Loucy (cell line): ENCODE measurements around the gene ANP32B.
"Not testable (repeated sequence)": the region's sequence is repeated elsewhere in the genome, so short reads cannot be mapped to it uniquely, and the experiment has no call there.

Experiments used
- H2AFZ ChIP-seq: fragments of 200-600 bp; sonication (generic); 2 replicates; pipeline ENCODE4 v1.6.0; 2016; ENCODE audit warnings: antibody characterized with exemption, mild to moderate bottlenecking, low read length, moderate library complexity
- H3F3A ChIP-seq: fragments of 200-600 bp; 2 replicates; pipeline ENCODE4 v1.6.0; 2016; ENCODE audit warnings: antibody characterized with exemption, low read depth, mild to moderate bottlenecking
- H3K27me3 ChIP-seq: fragments of 200-600 bp; sonication (generic); 2 replicates; pipeline ENCODE4 v1.6.1; 2014; ENCODE audit warnings: low read length, mild to moderate bottlenecking; ENCODE audit not compliant: insufficient read depth, poor library complexity, severe bottlenecking
- H3K36me3 ChIP-seq: fragments of 200-600 bp; sonication (generic); 2 replicates; pipeline ENCODE4 v1.6.1; 2016; ENCODE audit warnings: low read length; ENCODE audit not compliant: insufficient read depth
- H3K4me1 ChIP-seq: fragments of 200-600 bp; sonication (generic); 2 replicates; pipeline ENCODE4 v1.5.1; 2014; ENCODE audit warnings: low read length, mild to moderate bottlenecking; ENCODE audit not compliant: insufficient read depth, poor library complexity, severe bottlenecking
- H3K4me2 ChIP-seq: fragments of 200-600 bp; sonication (generic); 2 replicates; pipeline ENCODE4 v1.6.0; 2014; ENCODE audit warnings: antibody characterized with exemption, low read length, low read depth, mild to moderate bottlenecking; ENCODE audit not compliant: poor library complexity, severe bottlenecking
- H3K4me3 ChIP-seq: fragments of 200-600 bp; sonication (generic); 2 replicates; pipeline ENCODE4 v1.5.1; 2014; ENCODE audit warnings: low read length, mild to moderate bottlenecking, mixed read lengths; ENCODE audit not compliant: poor library complexity, severe bottlenecking
- H3K79me2 ChIP-seq: fragments of 200-600 bp; sonication (generic); 2 replicates; pipeline ENCODE4 v1.6.1; 2014; ENCODE audit warnings: low read length; ENCODE audit not compliant: insufficient read depth
- H3K9ac ChIP-seq: fragments of 200-600 bp; sonication (generic); 2 replicates; pipeline ENCODE4 v1.6.0; 2014; ENCODE audit warnings: mild to moderate bottlenecking, low read depth, low read length, moderate library complexity; ENCODE audit not compliant: poor library complexity, severe bottlenecking
- H3K9me2 ChIP-seq: fragments of 200-600 bp; sonication (generic); replicated peaks from 2 replicates; pipeline ENCODE4 v1.6.1; 2016; ENCODE audit warnings: low read depth, low read length, mixed read lengths
- H3K9me3 ChIP-seq: fragments of 200-600 bp; sonication (generic); 2 replicates; pipeline ENCODE4 v1.6.1; 2014; ENCODE audit warnings: mild to moderate bottlenecking, antibody characterized with exemption, low read length, low read depth; ENCODE audit not compliant: insufficient read depth
- H4K20me1 ChIP-seq: fragments of 200-600 bp; sonication (generic); 2 replicates; pipeline ENCODE4 v1.6.0; 2014; ENCODE audit warnings: antibody characterized with exemption, low read length, mild to moderate bottlenecking; ENCODE audit not compliant: insufficient read depth, poor library complexity, severe bottlenecking
- CTCF ChIP-seq: fragments of 200-600 bp; sonication (generic); conservative IDR thresholded peaks from 2 replicates; pipeline ENCODE4 v1.5.1; 2014; ENCODE audit warnings: mild to moderate bottlenecking, antibody characterized with exemption, low read length
- EZH2phosphoT487 ChIP-seq: fragments of 200-600 bp; IDR thresholded peaks from 2 replicates; pipeline ENCODE4 v1.6.1; 2018; ENCODE audit warnings: antibody characterized with exemption, mild to moderate bottlenecking, moderate library complexity, borderline replicate concordance

Gene ANP32B

DNA sequence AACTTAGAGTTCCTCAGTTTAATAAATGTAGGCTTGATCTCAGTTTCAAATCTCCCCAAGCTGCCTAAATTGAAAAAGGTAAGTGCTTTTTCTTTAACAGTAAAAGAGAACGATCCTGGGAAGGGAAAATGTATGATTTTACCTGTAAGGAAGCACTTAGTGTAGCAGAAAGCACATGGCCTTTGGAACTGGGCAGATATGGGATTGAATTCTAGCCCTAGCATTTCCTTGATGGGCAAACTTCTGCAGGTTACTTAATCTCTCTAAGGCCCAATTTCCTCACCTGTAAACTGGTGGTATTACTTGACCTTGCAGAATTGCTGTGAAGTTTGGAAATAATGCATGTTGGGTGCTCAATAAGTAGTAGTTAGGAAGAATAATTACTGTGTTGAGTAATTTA, 11.6 kb downstream of the ANP32B start:
- Histone ChIP-seq H3K79me2 (peaks cover 99% of the 10 kb centered on the region), H3K36me3 (peaks cover 70% of the 10 kb centered on the region), H3K4me1 (peaks cover 39% of the 10 kb centered on the region), H2AFZ (no peak overlapping the region), H3K9me2 (no peaks in the 10 kb centered on the region), H4K20me1 (peaks cover 96% of the 10 kb centered on the region), H3K4me2 (no peak overlapping the region), H3K9ac (no peak overlapping the region), H3K4me3 (no peak overlapping the region), H3K27me3 (no peaks in the 10 kb centered on the region), H3F3A (no peaks in the 10 kb centered on the region), H3K9me3 (no peaks in the 10 kb centered on the region)
- no peak for TF ChIP-seq EZH2phosphoT487
- no peak for TF ChIP-seq CTCF

GRCh38 chr9:97996676-97997075, 13.5 kb downstream of the ANP32B start:
- H3F3A ChIP-seq, H3K9me3 ChIP-seq, H3K4me2 ChIP-seq, H3K4me3 ChIP-seq, H3K27me3 ChIP-seq, H2AFZ ChIP-seq, H3K9me2 ChIP-seq, H3K9ac ChIP-seq: not testable (repeated sequence)
- Histone ChIP-seq H3K4me1 (peaks cover 23% of the 10 kb centered on the region), H3K79me2 (peaks cover 99% of the 10 kb centered on the region), H3K36me3 (peaks cover 83% of the 10 kb centered on the region), H4K20me1 (peaks cover 90% of the 10 kb centered on the region)

DNA sequence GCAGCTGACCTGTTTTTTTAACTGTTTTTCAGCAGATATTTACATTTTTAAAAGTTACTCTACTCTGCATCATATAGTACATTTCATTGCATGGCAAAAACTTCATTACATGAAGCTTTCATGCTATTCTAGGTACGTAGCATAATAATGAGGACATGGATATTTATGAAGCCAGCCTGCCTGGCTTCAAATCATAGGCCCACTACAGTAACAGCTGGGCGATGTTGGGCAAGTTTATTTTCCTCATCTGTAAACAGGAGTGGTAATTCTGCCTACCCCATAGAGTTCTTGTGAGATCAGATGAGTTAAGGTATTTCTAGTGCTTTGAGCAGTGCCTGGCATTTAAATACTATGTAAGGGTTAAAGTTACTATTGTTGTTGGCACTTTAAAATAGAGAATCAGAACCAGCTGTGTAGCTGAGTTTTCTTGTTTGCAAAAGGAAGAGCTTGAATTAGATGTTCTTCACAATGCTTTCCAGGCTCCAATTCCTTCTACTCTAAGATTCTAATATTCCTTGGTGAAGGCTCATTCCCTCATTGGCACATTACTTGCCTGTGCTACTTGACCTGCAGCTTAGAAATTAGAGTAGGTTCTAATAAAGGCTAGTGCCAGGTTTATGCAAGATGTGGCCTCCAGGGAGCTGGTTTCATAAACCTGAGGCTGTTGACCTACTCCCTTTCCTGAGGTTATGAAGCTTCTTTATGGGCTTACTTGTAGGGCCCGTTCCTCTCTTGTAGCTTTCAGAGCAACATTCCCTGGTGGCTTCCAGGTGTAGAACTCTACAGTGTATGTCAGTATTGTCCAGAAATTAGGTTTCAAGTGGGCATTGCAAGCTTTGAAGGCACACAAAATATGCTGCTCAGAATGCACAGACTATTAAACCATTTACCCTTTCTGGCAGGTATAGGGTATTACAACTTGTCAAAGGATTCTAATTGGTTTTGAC, 14.5 kb downstream of the ANP32B start:
- Histone ChIP-seq H2AFZ (no peak overlapping the region), H3K4me1 (peaks cover 14% of the 10 kb centered on the region), H3K9me2 (no peaks in the 10 kb centered on the region), H3F3A (no peaks in the 10 kb centered on the region), H3K9ac (no peak overlapping the region), H3K4me2 (no peak overlapping the region), H3K79me2 (peaks cover 99% of the 10 kb centered on the region), H3K27me3 (no peaks in the 10 kb centered on the region), H3K36me3 (peaks cover 86% of the 10 kb centered on the region), H3K4me3 (no peak overlapping the region), H4K20me1 (peaks cover 90% of the 10 kb centered on the region), H3K9me3 (no peaks in the 10 kb centered on the region)
- TF ChIP-seq EZH2phosphoT487 (no peak), CTCF (no peak)

- no peaks in the 10 kb centered on the region for H3F3A ChIP-seq
- TF ChIP-seq CTCF (no peak), EZH2phosphoT487 (no peak)
- H3K4me3 ChIP-seq = no peak overlapping the region
- no peak overlapping the region for H3K9ac ChIP-seq
- no peaks in the 10 kb centered on the region for H3K27me3 ChIP-seq
- H3K4me1 ChIP-seq = no peaks in the 10 kb centered on the region
- peaks cover 96% of the 10 kb centered on the region for H3K36me3 ChIP-seq
- H3K9me3 ChIP-seq = no peaks in the 10 kb centered on the region
- H3K9me2 ChIP-seq = no peaks in the 10 kb centered on the region
- no peak overlapping the region for H2AFZ ChIP-seq
- peaks cover 62% of the 10 kb centered on the region for H4K20me1 ChIP-seq
- H3K79me2 ChIP-seq = peaks cover 85% of the 10 kb centered on the region
- no peak overlapping the region for H3K4me2 ChIP-seq
Observed at GRCh38 chr9:98002808-98003207, 19.7 kb downstream of the ANP32B start.
